Renal cortex interstitium (tissue), 11 donors: ENCODE data around the gene SNN. TPM values are rescaled to one million over a fixed set of nuclear protein-coding genes. Genes with fewer than 3 reads are reported as not detected.

Experiments used
- DNase-seq, 11 donors: peaks; one replicate each; pipeline ENCODE4 v3.0.0-alpha.2; 2013; ENCODE audit warnings: low read depth in 9 of 11, low spot score in 4 of 11; ENCODE audit errors: extremely low read depth in 1 of 11
- polyA plus RNA-seq, 3 donors: library from polyadenylated mRNA; unstranded; fragments of 120-200 nt; gene quantifications; one replicate each; pipeline ENCODE4 v1.2.1, GENCODE V29; 2013; ENCODE audit not compliant: insufficient read length in 3 of 3

SNN gene
- polyA plus RNA-seq, 3 donors: 30.9 to 41.9 (median 37.3) TPM

DNA sequence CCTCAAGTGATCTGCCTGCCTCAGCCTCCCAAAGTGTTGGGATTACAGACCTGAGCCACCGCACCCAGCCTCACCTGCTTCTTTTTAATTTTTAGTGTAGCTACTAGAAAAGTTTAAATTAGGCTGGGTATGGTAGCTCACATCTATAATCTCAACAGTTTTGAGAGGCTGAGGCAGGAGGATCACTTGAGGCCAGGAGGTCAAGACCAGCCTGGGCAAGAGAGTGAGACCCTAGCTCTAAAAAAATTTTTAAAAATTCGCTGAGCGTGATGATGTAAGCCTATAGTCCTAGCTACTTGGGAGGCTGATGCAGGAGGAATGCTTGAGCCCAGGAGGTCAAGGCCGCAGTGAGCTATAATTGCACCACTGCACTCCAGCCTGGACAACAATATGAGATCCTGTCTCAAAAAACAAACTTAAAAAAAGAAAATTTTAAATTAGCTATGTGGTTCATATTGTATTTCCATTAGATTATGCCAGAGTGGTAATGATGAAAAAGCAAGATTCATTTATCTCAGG is 39.5 kb downstream of the SNN start:
- no peak for DNase-seq

- DNase-seq: no peak
Measured at GRCh38 chr16:11708421-11708820, 40.2 kb downstream of the SNN start.

DNA sequence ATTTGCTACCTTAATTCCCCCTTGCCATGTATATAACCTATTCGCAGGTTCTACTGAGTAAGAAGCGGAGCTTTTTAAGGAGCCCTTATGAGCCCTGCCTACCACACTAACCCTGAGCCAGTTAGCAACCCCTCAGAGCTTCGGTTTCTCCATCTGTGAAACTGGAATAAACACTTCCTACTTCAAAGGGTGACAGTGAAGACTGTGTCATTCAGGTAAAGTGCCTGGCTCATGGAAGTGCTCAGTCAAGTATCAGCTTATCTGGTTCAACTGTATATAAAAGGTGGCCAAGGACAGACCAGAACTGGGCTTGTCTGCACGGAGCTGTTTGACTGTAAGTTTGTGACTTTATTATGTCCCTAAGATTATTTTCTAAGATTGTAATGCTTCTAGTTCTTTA is 43.4 kb downstream of the SNN start:
- no peak for DNase-seq

DNA sequence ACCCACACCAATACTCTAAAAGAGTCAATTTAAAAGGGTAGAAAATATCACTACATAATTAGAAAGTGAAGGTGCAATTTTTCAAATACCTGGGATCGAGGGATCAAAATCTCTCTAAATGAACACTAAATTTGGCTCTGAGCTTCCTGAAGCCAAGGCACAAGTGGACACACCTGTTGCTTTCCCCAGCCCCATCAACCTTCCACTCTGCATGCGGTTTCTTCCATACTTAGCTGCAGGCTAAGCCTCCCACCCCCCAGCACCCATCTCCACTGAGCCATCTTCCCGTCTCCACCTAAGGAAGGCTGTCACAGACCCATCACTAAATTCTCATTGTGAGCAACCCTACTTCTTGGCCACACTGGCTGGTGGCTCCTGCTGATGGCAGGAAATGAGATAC is 43.9 kb downstream of the SNN start:
- DNase-seq: no peak

GRCh38 chr16:11715246-11715947 is 47.1 kb downstream of the SNN start:
- DNase-seq: no peak

GRCh38 chr16:11716336-11716735 is 48.1 kb downstream of the SNN start:
- DNase-seq: no peak

DNA sequence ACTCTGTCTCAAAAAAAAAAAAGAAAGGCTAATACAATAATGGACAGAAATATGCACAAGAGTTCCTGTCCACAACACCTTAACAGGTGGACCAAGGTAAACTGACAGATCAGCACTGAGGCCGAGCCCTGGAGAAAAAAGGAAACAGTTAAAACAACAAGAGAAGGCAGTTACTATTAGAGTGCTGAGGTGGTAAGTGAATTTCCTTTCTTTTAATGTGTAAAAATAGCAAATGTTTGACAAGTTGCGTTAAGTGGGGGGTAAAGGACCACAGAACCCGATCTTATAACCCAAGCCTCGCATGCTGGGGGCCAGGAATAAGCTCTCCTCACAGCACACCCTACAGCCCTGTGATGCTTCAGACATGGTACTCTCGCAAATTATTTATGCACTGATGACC is 49.6 kb downstream of the SNN start:
- DNase-seq: no peak

DNA sequence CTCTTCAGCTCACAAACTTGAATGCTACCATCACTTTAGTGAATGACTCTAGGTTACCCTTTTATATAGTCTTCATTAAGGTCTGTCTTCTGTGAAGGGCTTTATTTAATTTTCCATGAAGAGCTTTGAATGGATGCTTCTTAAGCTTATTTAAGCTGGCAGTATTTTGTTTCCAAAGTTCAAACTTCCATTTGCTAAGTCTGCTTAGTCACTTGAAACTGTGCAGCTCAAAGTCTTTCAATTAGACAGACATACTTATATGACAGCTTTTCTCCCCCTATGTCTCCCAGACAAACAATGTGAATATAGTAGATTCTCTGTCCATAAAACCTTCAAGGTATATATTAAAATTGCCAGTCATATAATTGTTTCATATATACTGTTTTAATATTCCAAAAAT is 50.9 kb downstream of the SNN start:
- DNase-seq: no peak

DNA sequence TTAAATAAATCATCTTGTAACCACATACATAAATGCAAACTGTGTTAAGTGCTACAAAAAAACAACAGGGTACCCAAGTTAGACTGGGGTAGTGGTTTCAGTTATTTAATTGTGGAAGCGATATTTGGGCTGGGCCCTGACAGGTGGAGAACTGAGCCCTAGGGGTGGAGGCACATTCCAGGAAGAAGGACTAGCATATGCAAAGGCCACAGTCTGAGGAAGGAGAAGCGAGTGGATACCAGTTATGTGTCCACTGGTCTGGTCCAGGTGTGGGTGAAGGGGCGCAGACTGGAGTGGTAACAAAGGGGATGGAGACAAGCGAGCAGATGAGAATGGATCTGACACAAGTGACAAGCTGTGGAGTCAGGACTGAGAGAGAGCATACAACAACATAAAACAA is 51.5 kb downstream of the SNN start:
- no peak for DNase-seq

DNA sequence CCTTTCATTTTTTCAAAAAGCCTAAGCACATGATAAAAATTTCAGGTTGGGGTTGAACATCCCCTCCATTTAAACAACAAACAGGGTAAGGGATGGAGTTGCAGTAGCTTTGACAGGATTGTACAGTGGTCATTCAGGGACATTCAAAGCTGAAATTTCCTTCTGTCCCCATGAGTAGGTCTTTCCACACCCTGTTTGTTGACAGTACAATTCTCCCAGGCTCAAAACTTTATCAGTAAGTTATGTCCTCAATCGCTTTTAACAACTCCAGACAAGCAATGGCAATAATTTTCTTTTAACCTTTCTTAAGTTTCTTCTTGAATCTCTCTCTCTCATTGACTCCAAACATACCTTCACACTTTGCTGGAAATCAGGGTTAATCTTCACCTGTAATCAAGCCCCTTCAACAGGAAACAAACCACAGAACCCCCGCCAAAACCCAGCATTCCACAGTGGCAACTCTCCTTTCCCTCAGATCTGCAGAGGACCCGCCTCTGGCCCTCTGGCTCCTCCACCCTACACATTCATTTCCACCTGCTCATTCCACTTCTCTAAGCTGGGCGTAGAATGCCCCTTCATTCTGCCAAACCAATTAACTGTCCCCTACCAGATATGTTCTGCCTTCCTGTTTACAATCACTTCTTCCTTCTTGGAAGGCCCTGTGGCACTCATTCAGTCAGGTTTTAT is 53.7 kb downstream of the SNN start:
- no peak for DNase-seq

DNA sequence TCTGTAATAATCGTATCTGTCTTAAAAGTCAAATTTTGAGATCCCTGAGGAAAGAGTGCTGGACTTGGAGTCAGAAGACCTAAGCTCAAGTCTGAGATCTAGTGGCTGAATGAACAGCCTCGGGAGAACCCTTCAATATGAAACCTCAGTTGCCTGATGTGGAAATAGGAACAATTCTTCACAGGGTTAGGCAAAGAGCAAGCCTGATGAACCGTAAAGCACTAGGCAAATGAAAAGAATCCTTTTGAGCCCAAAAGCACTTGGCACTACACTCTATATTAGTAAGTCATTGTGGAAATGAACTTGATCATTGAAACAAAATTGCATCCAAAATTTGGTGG is 54.2 kb downstream of the SNN start:
- no peak for DNase-seq

- no peak for DNase-seq
Measured at GRCh38 chr16:11725457-11725856, 57.2 kb downstream of the SNN start.

DNA sequence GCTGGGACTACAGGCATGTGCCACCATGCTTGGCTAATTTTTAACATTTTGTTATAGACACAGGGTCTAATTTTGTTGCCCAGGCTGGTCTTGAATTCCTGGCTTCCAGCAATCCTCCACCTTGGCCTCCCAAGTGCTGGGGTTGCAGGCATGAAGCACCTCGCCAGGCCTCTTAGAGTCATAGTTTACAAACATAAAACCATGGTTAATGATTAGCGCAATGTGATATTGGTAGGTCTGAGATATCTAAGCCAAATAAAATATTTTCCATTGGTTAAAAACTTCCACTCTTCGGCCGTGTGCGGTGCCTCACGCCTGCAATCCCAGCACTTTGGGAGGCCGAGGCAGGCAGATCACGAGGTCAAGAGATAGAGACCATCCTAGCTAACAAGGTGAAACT is 57.8 kb downstream of the SNN start:
- DNase-seq: no peak

DNA sequence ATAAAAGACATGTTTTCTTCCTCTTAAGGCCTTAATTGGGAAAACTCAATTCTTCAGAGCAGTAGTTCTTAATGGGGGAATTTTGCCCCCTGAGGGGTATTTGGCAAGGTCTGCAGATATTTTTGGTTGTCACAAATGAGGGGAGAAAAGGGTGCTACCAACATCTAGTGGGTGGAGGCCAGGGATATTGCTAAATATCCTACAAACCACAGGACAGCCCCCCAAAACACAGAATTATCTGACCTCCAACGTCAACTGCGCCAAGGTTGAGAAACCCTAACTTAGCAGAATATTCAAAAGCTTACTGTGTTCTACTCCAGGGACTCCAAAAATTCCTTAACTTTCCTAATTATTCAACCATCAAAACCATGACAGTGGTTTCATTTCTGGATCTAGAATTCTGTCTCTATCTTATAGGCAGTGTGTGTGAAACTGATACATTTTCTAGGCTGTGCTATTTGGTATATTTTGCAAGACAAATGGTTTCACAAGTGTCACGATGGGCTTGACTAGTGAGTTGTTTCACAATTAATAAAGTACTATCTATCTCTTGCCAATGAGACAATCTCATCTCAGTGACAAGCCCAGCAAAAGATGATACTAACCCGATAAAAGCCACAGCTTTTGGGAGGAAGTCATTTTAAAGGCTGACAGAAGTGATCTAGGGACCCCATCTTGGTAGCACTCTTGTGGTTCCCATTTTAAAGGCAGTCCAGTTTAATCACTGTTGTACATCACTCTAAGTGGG is 59.7 kb downstream of the SNN start:
- DNase-seq: no peak

Other genes starting within 250 kb of the SNN start
- gene LITAF, start 81.5 kb upstream of the SNN start, polyA plus RNA-seq: 100 to 1,000 TPM; 103 to 127 (median 110) TPM
- 10 to 100 TPM; 40.2 to 42.6 (median 41.7) TPM for gene TXNDC11, start 74.4 kb downstream of the SNN start, polyA plus RNA-seq
- 10 to 100 TPM; 72.8 to 98.0 (median 86.9) TPM for gene ZC3H7A, start 128.8 kb downstream of the SNN start, polyA plus RNA-seq
- 100 to 1,000 TPM; 214 to 289 (median 238) TPM for gene RSL1D1, start 183.1 kb downstream of the SNN start, polyA plus RNA-seq
- 100 to 1,000 TPM; 104 to 132 (median 114) TPM for gene GSPT1, start 247.5 kb downstream of the SNN start, polyA plus RNA-seq